HEK293 (cell line): ENCODE results near the gene YIPF2.

Experiments used
- BCL11B ChIP-seq: fragments of 450-650 bp; formaldehyde crosslinking; IDR thresholded peaks from 2 replicates; pipeline ENCODE4 v1.5.1; 2016; ENCODE audit warnings: low read depth, missing biosample characterization, missing genetic modification characterization
- FEZF1 ChIP-seq: fragments of 450-650 bp; formaldehyde crosslinking; IDR thresholded peaks from 2 replicates; pipeline ENCODE4 v1.5.1; 2016; ENCODE audit warnings: missing biosample characterization, missing genetic modification characterization
- GLI2 ChIP-seq: fragments of 450-650 bp; formaldehyde crosslinking; IDR thresholded peaks from 2 replicates; pipeline ENCODE4; 2017; ENCODE audit warnings: missing biosample characterization, missing genetic modification characterization, low read depth, borderline replicate concordance
- KLF10 ChIP-seq: fragments of 450-650 bp; IDR thresholded peaks from 2 replicates; pipeline ENCODE4 v1.5.1; 2018; ENCODE audit warnings: missing biosample characterization, mild to moderate bottlenecking, missing genetic modification characterization
- KLF16 ChIP-seq: fragments of 450-650 bp; formaldehyde crosslinking; IDR thresholded peaks from 2 replicates; pipeline ENCODE4 v1.5.1; 2017; ENCODE audit warnings: missing biosample characterization, missing genetic modification characterization
- SP2 ChIP-seq: fragments of 450-650 bp; formaldehyde crosslinking; IDR thresholded peaks from 2 replicates; pipeline ENCODE4 v1.5.1; 2016; ENCODE audit warnings: missing biosample characterization, missing genetic modification characterization
- ZBTB7A ChIP-seq: fragments of 450-650 bp; formaldehyde crosslinking; IDR thresholded peaks from 2 replicates; pipeline ENCODE4 v1.5.1; 2016; ENCODE audit warnings: low read depth, missing biosample characterization, missing genetic modification characterization
- ZBTB8A ChIP-seq: fragments of 450-650 bp; formaldehyde crosslinking; IDR thresholded peaks from 2 replicates; pipeline ENCODE4 v1.5.1; 2016; ENCODE audit warnings: missing biosample characterization, missing genetic modification characterization
- ZFP41 ChIP-seq: fragments of 450-650 bp; formaldehyde crosslinking; IDR thresholded peaks from 2 replicates; pipeline ENCODE4 v1.5.1; 2016; ENCODE audit warnings: missing biosample characterization, missing genetic modification characterization, borderline replicate concordance
- ZNF132 ChIP-seq: fragments of 450-650 bp; formaldehyde crosslinking; IDR thresholded peaks from 2 replicates; pipeline ENCODE4 v1.5.1; 2017; ENCODE audit warnings: missing biosample characterization, missing genetic modification characterization, borderline replicate concordance
- ZNF211 ChIP-seq: fragments of 450-650 bp; formaldehyde crosslinking; IDR thresholded peaks from 2 replicates; pipeline ENCODE4 v1.5.1; 2016; ENCODE audit warnings: low read depth, missing biosample characterization, missing genetic modification characterization
- ZNF292 ChIP-seq: fragments of 450-650 bp; formaldehyde crosslinking; IDR thresholded peaks from 2 replicates; pipeline ENCODE4 v1.5.1; 2016; ENCODE audit warnings: low read depth, missing biosample characterization, missing genetic modification characterization, borderline replicate concordance
- ZNF324 ChIP-seq: fragments of 450-650 bp; formaldehyde crosslinking; IDR thresholded peaks from 2 replicates; pipeline ENCODE4 v1.5.1; 2016; ENCODE audit warnings: missing biosample characterization, missing genetic modification characterization
- ZNF335 ChIP-seq: fragments of 450-650 bp; formaldehyde crosslinking; conservative IDR thresholded peaks from 2 replicates; pipeline ENCODE4 v1.5.1; 2016; ENCODE audit warnings: missing biosample characterization, missing genetic modification characterization
- ZNF48 ChIP-seq: fragments of 450-650 bp; formaldehyde crosslinking; IDR thresholded peaks from 2 replicates; pipeline ENCODE4 v1.5.1; 2016; ENCODE audit warnings: missing biosample characterization, missing genetic modification characterization
- ZNF548 ChIP-seq: fragments of 450-650 bp; formaldehyde crosslinking; IDR thresholded peaks from 2 replicates; pipeline ENCODE4 v1.5.1; 2016; ENCODE audit warnings: missing biosample characterization, missing genetic modification characterization
- ZNF555 ChIP-seq: fragments of 450-650 bp; formaldehyde crosslinking; conservative IDR thresholded peaks from 2 replicates; pipeline ENCODE4 v1.5.1; 2017; ENCODE audit warnings: missing biosample characterization, mild to moderate bottlenecking, missing genetic modification characterization, inconsistent platforms
- ZNF558 ChIP-seq: fragments of 450-650 bp; formaldehyde crosslinking; IDR thresholded peaks from 2 replicates; pipeline ENCODE4 v1.5.1; 2016; ENCODE audit warnings: missing biosample characterization, missing genetic modification characterization
- ZNF585B ChIP-seq: fragments of 450-650 bp; formaldehyde crosslinking; IDR thresholded peaks from 2 replicates; pipeline ENCODE4 v1.5.1; 2016; ENCODE audit warnings: missing biosample characterization, missing genetic modification characterization
- ZNF629 ChIP-seq: fragments of 450-650 bp; formaldehyde crosslinking; IDR thresholded peaks from 2 replicates; pipeline ENCODE4 v1.5.1; 2017; ENCODE audit warnings: missing biosample characterization, missing genetic modification characterization
- ZNF747 ChIP-seq: fragments of 450-650 bp; formaldehyde crosslinking; IDR thresholded peaks from 2 replicates; pipeline ENCODE4 v1.5.1; 2016; ENCODE audit warnings: missing biosample characterization, missing genetic modification characterization
- ZXDB ChIP-seq: fragments of 450-650 bp; formaldehyde crosslinking; IDR thresholded peaks from 2 replicates; pipeline ENCODE4 v1.5.1; 2016; ENCODE audit warnings: missing biosample characterization, missing genetic modification characterization
- TF ChIP-seq, protein P1 (sequence below): fragments of 450-650 bp; formaldehyde crosslinking; IDR thresholded peaks from 2 replicates; pipeline ENCODE4 v1.5.1; 2016; ENCODE audit warnings: missing biosample characterization, missing genetic modification characterization, borderline replicate concordance
- TF ChIP-seq, protein P2 (sequence below): fragments of 450-650 bp; IDR thresholded peaks from 2 replicates; pipeline ENCODE4 v1.5.1; 2018; ENCODE audit warnings: missing biosample characterization, missing genetic modification characterization
- TF ChIP-seq, protein P3 (sequence below): fragments of 450-650 bp; formaldehyde crosslinking; IDR thresholded peaks from 2 replicates; pipeline ENCODE4 v1.5.1; 2016; ENCODE audit warnings: missing biosample characterization, missing genetic modification characterization
- TF ChIP-seq, protein P4 (sequence below): fragments of 450-650 bp; formaldehyde crosslinking; IDR thresholded peaks from 2 replicates; pipeline ENCODE4 v1.5.1; 2016; ENCODE audit warnings: missing biosample characterization, missing genetic modification characterization

The YIPF2 gene

DNA sequence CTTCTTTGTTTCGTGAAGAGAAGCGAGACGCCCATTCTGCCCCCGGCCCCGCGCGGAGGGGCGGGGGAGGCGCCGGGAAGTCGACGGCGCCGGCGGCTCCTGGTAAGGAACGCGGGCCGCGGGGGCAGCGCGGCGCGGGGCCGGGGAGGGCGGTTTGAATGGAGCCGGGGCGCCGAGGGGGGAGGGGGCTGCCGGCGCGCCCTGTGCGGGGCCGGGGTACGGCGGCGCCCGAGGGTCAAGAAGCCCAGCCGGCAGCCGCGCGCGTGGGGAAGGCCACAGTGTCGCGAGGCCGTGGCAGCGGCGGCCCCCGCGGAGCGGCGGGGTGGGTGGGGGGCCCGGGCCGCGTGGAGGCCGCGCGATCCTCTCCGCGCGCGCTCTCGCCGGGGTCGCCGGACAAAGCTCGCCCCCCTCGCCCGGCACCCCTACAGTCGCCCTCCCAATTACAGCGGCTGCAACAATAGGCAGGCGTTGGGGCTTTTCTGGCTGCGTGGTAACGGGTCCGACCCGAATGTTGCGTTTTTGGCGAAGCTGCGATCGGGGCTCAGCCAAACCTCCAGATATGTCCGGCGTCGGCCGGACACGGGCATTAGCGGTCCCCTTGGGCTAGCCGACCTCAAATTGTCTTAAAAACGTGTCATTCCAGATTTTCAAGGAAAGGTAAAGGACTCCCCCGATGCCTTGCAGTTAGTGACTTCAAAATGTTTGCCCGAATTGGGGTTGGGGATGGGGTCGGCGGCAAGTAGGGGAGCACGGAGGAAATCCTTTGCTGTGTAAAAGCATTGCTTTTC is 32.8 kb upstream of the YIPF2 start (continued):
- TF ChIP-seq, protein P1, sequence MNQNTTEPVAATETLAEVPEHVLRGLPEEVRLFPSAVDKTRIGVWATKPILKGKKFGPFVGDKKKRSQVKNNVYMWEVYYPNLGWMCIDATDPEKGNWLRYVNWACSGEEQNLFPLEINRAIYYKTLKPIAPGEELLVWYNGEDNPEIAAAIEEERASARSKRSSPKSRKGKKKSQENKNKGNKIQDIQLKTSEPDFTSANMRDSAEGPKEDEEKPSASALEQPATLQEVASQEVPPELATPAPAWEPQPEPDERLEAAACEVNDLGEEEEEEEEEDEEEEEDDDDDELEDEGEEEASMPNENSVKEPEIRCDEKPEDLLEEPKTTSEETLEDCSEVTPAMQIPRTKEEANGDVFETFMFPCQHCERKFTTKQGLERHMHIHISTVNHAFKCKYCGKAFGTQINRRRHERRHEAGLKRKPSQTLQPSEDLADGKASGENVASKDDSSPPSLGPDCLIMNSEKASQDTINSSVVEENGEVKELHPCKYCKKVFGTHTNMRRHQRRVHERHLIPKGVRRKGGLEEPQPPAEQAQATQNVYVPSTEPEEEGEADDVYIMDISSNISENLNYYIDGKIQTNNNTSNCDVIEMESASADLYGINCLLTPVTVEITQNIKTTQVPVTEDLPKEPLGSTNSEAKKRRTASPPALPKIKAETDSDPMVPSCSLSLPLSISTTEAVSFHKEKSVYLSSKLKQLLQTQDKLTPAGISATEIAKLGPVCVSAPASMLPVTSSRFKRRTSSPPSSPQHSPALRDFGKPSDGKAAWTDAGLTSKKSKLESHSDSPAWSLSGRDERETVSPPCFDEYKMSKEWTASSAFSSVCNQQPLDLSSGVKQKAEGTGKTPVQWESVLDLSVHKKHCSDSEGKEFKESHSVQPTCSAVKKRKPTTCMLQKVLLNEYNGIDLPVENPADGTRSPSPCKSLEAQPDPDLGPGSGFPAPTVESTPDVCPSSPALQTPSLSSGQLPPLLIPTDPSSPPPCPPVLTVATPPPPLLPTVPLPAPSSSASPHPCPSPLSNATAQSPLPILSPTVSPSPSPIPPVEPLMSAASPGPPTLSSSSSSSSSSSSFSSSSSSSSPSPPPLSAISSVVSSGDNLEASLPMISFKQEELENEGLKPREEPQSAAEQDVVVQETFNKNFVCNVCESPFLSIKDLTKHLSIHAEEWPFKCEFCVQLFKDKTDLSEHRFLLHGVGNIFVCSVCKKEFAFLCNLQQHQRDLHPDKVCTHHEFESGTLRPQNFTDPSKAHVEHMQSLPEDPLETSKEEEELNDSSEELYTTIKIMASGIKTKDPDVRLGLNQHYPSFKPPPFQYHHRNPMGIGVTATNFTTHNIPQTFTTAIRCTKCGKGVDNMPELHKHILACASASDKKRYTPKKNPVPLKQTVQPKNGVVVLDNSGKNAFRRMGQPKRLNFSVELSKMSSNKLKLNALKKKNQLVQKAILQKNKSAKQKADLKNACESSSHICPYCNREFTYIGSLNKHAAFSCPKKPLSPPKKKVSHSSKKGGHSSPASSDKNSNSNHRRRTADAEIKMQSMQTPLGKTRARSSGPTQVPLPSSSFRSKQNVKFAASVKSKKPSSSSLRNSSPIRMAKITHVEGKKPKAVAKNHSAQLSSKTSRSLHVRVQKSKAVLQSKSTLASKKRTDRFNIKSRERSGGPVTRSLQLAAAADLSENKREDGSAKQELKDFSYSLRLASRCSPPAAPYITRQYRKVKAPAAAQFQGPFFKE = no peak
- TF ChIP-seq ZNF555 (tag by site-specific recombination) (no peak), ZNF292 (tag by site-specific recombination) (no peak), SP2 (tag by site-specific recombination) (no peak), ZNF132 (tag by site-specific recombination) (no peak), KLF16 (tag by site-specific recombination) (no peak), ZNF585B (no peak), ZNF324 (no peak), FEZF1 (tag by site-specific recombination) (no peak), ZBTB7A (tag by site-specific recombination) (peak; percentile 12; the same call in 1 of the 2 replicates), ZNF48 (tag by site-specific recombination) (no peak), ZBTB8A (tag by site-specific recombination) (no peak; the same call in 1 of the 2 replicates), ZNF629 (tag by site-specific recombination) (no peak), ZXDB (no peak), ZNF558 (tag by site-specific recombination) (no peak), GLI2 (no peak), ZNF335 (peak; percentile 79), BCL11B (tag by site-specific recombination) (0 out of 2 replicates have a peak, but pooled peaks have one; percentile 35), ZNF747 (tag by site-specific recombination) (no peak), ZFP41 (tag by site-specific recombination) (no peak), KLF10 (tag by site-specific recombination) (peak; percentile 9; the same call in 1 of the 2 replicates), ZNF548 (no peak), ZNF211 (tag by site-specific recombination) (no peak)
- TF ChIP-seq, protein P2, sequence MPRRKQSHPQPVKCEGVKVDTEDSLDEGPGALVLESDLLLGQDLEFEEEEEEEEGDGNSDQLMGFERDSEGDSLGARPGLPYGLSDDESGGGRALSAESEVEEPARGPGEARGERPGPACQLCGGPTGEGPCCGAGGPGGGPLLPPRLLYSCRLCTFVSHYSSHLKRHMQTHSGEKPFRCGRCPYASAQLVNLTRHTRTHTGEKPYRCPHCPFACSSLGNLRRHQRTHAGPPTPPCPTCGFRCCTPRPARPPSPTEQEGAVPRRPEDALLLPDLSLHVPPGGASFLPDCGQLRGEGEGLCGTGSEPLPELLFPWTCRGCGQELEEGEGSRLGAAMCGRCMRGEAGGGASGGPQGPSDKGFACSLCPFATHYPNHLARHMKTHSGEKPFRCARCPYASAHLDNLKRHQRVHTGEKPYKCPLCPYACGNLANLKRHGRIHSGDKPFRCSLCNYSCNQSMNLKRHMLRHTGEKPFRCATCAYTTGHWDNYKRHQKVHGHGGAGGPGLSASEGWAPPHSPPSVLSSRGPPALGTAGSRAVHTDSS (tag by site-specific recombination) = no peak
- TF ChIP-seq, protein P3, sequence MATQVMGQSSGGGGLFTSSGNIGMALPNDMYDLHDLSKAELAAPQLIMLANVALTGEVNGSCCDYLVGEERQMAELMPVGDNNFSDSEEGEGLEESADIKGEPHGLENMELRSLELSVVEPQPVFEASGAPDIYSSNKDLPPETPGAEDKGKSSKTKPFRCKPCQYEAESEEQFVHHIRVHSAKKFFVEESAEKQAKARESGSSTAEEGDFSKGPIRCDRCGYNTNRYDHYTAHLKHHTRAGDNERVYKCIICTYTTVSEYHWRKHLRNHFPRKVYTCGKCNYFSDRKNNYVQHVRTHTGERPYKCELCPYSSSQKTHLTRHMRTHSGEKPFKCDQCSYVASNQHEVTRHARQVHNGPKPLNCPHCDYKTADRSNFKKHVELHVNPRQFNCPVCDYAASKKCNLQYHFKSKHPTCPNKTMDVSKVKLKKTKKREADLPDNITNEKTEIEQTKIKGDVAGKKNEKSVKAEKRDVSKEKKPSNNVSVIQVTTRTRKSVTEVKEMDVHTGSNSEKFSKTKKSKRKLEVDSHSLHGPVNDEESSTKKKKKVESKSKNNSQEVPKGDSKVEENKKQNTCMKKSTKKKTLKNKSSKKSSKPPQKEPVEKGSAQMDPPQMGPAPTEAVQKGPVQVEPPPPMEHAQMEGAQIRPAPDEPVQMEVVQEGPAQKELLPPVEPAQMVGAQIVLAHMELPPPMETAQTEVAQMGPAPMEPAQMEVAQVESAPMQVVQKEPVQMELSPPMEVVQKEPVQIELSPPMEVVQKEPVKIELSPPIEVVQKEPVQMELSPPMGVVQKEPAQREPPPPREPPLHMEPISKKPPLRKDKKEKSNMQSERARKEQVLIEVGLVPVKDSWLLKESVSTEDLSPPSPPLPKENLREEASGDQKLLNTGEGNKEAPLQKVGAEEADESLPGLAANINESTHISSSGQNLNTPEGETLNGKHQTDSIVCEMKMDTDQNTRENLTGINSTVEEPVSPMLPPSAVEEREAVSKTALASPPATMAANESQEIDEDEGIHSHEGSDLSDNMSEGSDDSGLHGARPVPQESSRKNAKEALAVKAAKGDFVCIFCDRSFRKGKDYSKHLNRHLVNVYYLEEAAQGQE = no peak
- TF ChIP-seq, protein P4, sequence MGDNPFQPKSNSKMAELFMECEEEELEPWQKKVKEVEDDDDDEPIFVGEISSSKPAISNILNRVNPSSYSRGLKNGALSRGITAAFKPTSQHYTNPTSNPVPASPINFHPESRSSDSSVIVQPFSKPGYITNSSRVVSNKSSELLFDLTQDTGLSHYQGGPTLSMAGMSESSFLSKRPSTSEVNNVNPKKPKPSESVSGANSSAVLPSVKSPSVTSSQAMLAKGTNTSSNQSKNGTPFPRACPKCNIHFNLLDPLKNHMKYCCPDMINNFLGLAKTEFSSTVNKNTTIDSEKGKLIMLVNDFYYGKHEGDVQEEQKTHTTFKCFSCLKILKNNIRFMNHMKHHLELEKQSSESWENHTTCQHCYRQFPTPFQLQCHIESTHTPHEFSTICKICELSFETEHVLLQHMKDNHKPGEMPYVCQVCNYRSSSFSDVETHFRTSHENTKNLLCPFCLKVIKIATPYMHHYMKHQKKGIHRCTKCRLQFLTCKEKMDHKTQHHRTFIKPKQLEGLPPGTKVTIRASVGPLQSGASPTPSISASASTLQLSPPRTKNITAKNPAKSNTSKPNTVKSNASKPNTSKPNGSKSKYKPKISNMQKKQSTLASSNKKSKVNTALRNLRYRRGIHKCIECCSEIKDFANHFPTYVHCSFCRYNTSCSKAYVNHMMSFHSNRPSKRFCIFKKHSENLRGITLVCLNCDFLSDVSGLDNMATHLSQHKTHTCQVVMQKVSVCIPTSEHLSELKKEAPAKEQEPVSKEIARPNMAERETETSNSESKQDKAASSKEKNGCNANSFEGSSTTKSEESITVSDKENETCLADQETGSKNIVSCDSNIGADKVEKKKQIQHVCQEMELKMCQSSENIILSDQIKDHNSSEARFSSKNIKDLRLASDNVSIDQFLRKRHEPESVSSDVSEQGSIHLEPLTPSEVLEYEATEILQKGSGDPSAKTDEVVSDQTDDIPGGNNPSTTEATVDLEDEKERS (tag by site-specific recombination) = no peak
